HepG2 (cell line): Measurements from ENCODE around the gene BCAS3. TPM values are rescaled to one million over a fixed set of nuclear protein-coding genes. Genes with fewer than 3 reads are reported as not detected.

ENCODE experiments used
- CBX5 ChIP-seq: sonication (generic); formaldehyde crosslinking; IDR thresholded peaks from 2 replicates; pipeline ENCODE4 v1.4.0; 2020; ENCODE audit warnings: missing genetic modification reagents, borderline replicate concordance
- IRF2 ChIP-seq: IDR thresholded peaks from 2 replicates; pipeline ENCODE4 v1.6.1; 2018; ENCODE audit warnings: missing genetic modification reagents, missing compliant biosample characterization
- MTF1 ChIP-seq: sonication (generic); formaldehyde crosslinking; IDR thresholded peaks from 2 replicates; pipeline ENCODE4 v1.5.0; 2020; ENCODE audit warnings: missing genetic modification reagents
- NONO ChIP-seq, 2 experiments: fragments of 450-650 bp in 1 of 2; sonication (generic) in 1 of 2; formaldehyde crosslinking in 1 of 2; IDR thresholded peaks in 1 of 2; conservative IDR thresholded peaks in 1 of 2; 2 replicates each; pipeline versions ENCODE4 v1.6.1 to v1.8.0; 2017 to 2022; ENCODE audit warnings: mild to moderate bottlenecking in 1 of 2, missing genetic modification reagents in 1 of 2, moderate library complexity in 1 of 2
- RBAK ChIP-seq: sonication (generic); formaldehyde crosslinking; IDR thresholded peaks from 2 replicates; pipeline ENCODE4 v1.5.1; 2020; ENCODE audit warnings: mild to moderate bottlenecking, missing genetic modification reagents
- ZNF646 ChIP-seq: sonication (generic); formaldehyde crosslinking; IDR thresholded peaks from 2 replicates; pipeline ENCODE4 v1.9.0; 2021; ENCODE audit warnings: mild to moderate bottlenecking, missing genetic modification reagents
- ZNF713 ChIP-seq: sonication (generic); formaldehyde crosslinking; IDR thresholded peaks from 2 replicates; pipeline ENCODE4 v1.4.0; 2020; ENCODE audit warnings: mild to moderate bottlenecking, missing genetic modification reagents
- ZSCAN31 ChIP-seq: sonication (generic); formaldehyde crosslinking; IDR thresholded peaks from 2 replicates; pipeline ENCODE4 v1.5.0; 2020; ENCODE audit warnings: low read depth, mild to moderate bottlenecking, missing genetic modification reagents
- polyA plus RNA-seq, 8 experiments: library from polyadenylated mRNA; depleted of rRNA in 3 of 8; stranded (reverse) in 7 of 8; unstranded in 1 of 8; fragments of >200 nt; fragmentation: Illumina TruSeq in 4 of 8; extraction: Trizol in 4 of 8; gene quantifications; 2 replicates each; pipeline versions ENCODE4 v1.2.1 to v1.2.3, GENCODE V29; 2011 to 2016; ENCODE audit warnings: low read depth in 4 of 8, missing spikeins in 1 of 8, mixed read lengths in 1 of 8; ENCODE audit not compliant: insufficient read depth in 1 of 8
- total RNA-seq, 5 experiments: library from RNA; depleted of rRNA; stranded (reverse); fragments of >200 nt; fragmentation: Illumina TruSeq; extraction: Trizol; gene quantifications; 2 replicates each; pipeline ENCODE4 v1.2.3, GENCODE V29; 2016; ENCODE audit warnings: low read depth in 1 of 5

BCAS3 gene
- total and polyA plus RNA-seq, 2 of the 13 experiments (the other 11 are each of a cell fraction or from before 2014, with no cell fraction given) = 10.7 to 11.2 TPM

- no peak for TF ChIP-seq ZNF646
- no peak for TF ChIP-seq IRF2 (CRISPR knock-in tag)
- TF ChIP-seq RBAK (CRISPR knock-in tag) = no peak
- no peak for TF ChIP-seq ZSCAN31 (CRISPR knock-in tag)
- TF ChIP-seq CBX5 (CRISPR knock-in tag) = no peak
- no peak for TF ChIP-seq NONO (IDR thresholded peaks at IDR 0.05)
- TF ChIP-seq NONO (CRISPR knock-in tag; conservative IDR thresholded peaks at IDR 0.05) = no peak
- TF ChIP-seq ZNF713 (CRISPR knock-in tag) = no peak
- no peak for TF ChIP-seq MTF1 (CRISPR knock-in tag)
Measured at GRCh38 chr17:61421460-61421859, 743.8 kb downstream of the BCAS3 start (continued).
